ENCODE results near the gene RETREG3. TPM values are rescaled to one million over a fixed set of nuclear protein-coding genes. Genes with fewer than 3 reads are reported as not detected.
"Not testable (repeated sequence)": the region's sequence is repeated elsewhere in the genome, so short reads cannot be mapped to it uniquely, and the experiment has no call there.

Gene RETREG3
- total RNA-seq, 1 donor from 2014 or later = 47.5 TPM

DNA sequence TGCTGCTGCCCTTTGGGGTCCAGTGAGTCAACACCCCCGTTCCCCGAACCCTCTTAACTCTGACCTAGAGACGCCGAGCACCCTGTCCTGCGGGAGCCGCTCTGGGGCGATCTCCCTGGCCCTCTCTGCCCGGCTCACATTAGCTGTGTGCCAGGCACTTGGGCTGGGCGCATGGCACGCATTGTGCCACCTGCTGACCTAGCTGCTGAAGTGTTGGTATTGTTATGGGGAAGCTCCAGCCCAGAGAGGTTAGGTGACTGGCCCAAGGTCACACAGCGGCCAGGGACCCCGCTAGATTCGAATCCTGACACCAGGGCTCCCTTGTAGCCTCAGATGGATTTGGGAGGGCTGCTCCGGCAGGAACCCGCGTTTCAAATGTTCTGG lies 55.3 kb downstream of the RETREG3 start:
- Histone ChIP-seq H3K9ac (ENCODE audit: low read depth in 1 of 3, low read length in 3 of 3) (peak overlapping the region; percentile 95 to 96 (median 95)), H3K36me3 (ENCODE audit: control insufficient read depth in 3 of 3, insufficient read depth in 3 of 3, low read length in 3 of 3) (no peaks in the 10 kb centered on the region), H3K4me1 (ENCODE audit: control insufficient read depth in 3 of 3, insufficient read depth in 3 of 3, low read length in 3 of 3) (peaks cover 15 to 21% (median 17%) of the 10 kb centered on the region in 3 donors), H3K27ac (ENCODE audit: low read depth, low read length) (peak overlapping the region; percentile 85), H3K9me3 (ENCODE audit: control insufficient read depth in 3 of 3, low read length in 3 of 3) (no peaks in the 10 kb centered on the region), H3K4me3 (ENCODE audit: low read length in 3 of 3) (peak overlapping the region; percentile 84 to 97 (median 96)), H3K27me3 (ENCODE audit: control insufficient read depth in 3 of 3, insufficient read depth in 3 of 3, low read length in 3 of 3) (no peaks in the 10 kb centered on the region)

GRCh38 chr17:42553161-42553818 lies 55.9 kb downstream of the RETREG3 start:
- H3K27me3 ChIP-seq (ENCODE audit: control insufficient read depth in 3 of 3, insufficient read depth in 3 of 3, low read length in 3 of 3) = no peaks in the 10 kb centered on the region
- peaks cover 15 to 21% (median 17%) of the 10 kb centered on the region in 3 donors for H3K4me1 ChIP-seq (ENCODE audit: control insufficient read depth in 3 of 3, insufficient read depth in 3 of 3, low read length in 3 of 3)
- no peaks in the 10 kb centered on the region for H3K9me3 ChIP-seq (ENCODE audit: control insufficient read depth in 3 of 3, low read length in 3 of 3)
- no peaks in the 10 kb centered on the region for H3K36me3 ChIP-seq (ENCODE audit: control insufficient read depth in 3 of 3, insufficient read depth in 3 of 3, low read length in 3 of 3)
- peak overlapping the region; percentile 14 to 96 (median 95) for H3K9ac ChIP-seq (ENCODE audit: low read depth in 1 of 3, low read length in 3 of 3)
- H3K27ac ChIP-seq (ENCODE audit: low read depth, low read length) = no peak overlapping the region
- H3K4me3 ChIP-seq (ENCODE audit: low read length in 3 of 3) = peak overlapping the region in 1 of 3 donors; percentile 97

DNA sequence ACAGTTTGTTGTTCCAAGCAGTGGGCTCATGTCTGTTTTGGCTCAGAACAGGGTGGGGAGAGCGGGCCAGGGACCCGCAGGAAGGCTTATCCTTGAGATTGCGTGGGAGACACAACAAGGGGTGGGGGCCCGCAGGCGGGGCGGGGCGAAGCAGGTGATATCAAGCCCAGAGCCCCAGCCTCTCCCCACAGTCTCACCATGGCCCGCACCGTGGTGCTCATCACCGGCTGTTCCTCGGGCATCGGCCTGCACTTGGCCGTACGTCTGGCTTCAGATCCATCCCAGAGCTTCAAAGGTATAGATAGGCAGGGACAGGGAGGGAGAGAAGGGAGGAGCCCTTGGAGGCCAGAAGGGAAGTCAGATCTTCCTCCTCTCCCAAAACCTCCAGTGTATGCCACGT lies 56.4 kb downstream of the RETREG3 start, which contains the start of gene HSD17B1:
HSD17B1 (plus strand) TSS at position 188 of the 400 bp plus-strand sequence; CDS start at position 199, 11 bp downstream.
- Histone ChIP-seq H3K4me1 (ENCODE audit: control insufficient read depth in 3 of 3, insufficient read depth in 3 of 3, low read length in 3 of 3) (peaks cover 17 to 21% (median 18%) of the 10 kb centered on the region in 3 donors), H3K9ac (ENCODE audit: low read depth in 1 of 3, low read length in 3 of 3) (peak within 1 kb of the TSS; percentile 14 to 96 (median 95)), H3K4me3 (ENCODE audit: low read length in 3 of 3) (peak within 1 kb of the TSS in 2 of 3 donors; percentile 96 to 97)
- not testable (repeated sequence) for H3K27ac ChIP-seq (ENCODE audit: low read depth, low read length); H3K36me3 ChIP-seq (ENCODE audit: control insufficient read depth in 3 of 3, insufficient read depth in 3 of 3, low read length in 3 of 3); H3K9me3 ChIP-seq (ENCODE audit: control insufficient read depth in 3 of 3, low read length in 3 of 3); H3K27me3 ChIP-seq (ENCODE audit: control insufficient read depth in 3 of 3, insufficient read depth in 3 of 3, low read length in 3 of 3)

GRCh38 chr17:42548993-42549755 lies 60.0 kb downstream of the RETREG3 start:
- Histone ChIP-seq H3K4me3 (ENCODE audit: low read length in 3 of 3) (no peak overlapping the region), H3K9ac (ENCODE audit: low read depth in 1 of 3, low read length in 3 of 3) (no peak overlapping the region), H3K27ac (ENCODE audit: low read depth, low read length) (no peak overlapping the region), H3K9me3 (ENCODE audit: control insufficient read depth in 3 of 3, low read length in 3 of 3) (no peaks in the 10 kb centered on the region), H3K36me3 (ENCODE audit: control insufficient read depth in 3 of 3, insufficient read depth in 3 of 3, low read length in 3 of 3) (no peaks in the 10 kb centered on the region), H3K4me1 (ENCODE audit: control insufficient read depth in 3 of 3, insufficient read depth in 3 of 3, low read length in 3 of 3) (peaks cover 10 to 16% (median 16%) of the 10 kb centered on the region in 3 donors), H3K27me3 (ENCODE audit: control insufficient read depth in 3 of 3, insufficient read depth in 3 of 3, low read length in 3 of 3) (no peaks in the 10 kb centered on the region)

DNA sequence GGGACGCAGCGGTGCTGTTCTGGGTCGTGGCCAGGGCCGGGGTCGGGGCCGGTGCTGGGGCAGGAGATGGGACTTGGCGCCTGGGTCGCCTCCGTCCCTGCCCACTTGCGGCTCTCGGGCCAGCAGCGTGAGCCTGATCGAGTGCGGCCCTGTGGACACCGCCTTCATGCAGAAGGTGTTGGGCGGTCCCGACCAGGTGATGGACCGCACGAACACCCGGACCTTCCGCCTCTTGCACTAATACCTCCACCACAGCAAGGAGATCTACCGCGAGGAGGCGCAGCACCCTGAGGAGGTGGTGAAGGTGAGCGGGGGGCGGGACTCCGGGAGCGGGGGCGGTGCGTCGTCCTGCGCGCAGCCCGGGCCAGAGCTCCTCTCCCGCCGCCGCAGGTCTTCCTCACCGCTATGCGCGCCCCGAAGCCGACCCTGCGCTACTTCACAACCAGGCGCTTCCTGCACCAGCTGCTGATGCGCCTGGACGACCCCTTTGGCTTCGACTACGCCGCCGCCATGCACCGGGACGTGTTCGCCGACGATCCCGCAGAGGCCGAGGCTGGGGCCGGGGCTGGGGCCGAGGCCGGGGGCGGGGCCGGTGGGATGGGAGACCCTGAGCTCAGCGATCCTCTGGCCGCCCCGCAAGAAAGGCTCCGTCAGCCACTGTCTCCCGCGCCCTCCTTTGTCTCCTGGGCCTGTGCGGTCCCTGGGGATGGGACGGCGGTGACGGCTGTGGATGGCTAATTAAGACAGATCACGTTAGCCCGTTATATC lies 60.9 kb downstream of the RETREG3 start:
- Histone ChIP-seq H3K36me3 (ENCODE audit: control insufficient read depth in 3 of 3, insufficient read depth in 3 of 3, low read length in 3 of 3) (no peaks in the 10 kb centered on the region), H3K27me3 (ENCODE audit: control insufficient read depth in 3 of 3, insufficient read depth in 3 of 3, low read length in 3 of 3) (no peaks in the 10 kb centered on the region), H3K9ac (ENCODE audit: low read depth in 1 of 3, low read length in 3 of 3) (no peak overlapping the region), H3K4me1 (ENCODE audit: control insufficient read depth in 3 of 3, insufficient read depth in 3 of 3, low read length in 3 of 3) (peaks cover 11 to 17% (median 16%) of the 10 kb centered on the region in 3 donors), H3K4me3 (ENCODE audit: low read length in 3 of 3) (no peak overlapping the region), H3K27ac (ENCODE audit: low read depth, low read length) (no peak overlapping the region), H3K9me3 (ENCODE audit: control insufficient read depth in 3 of 3, low read length in 3 of 3) (no peaks in the 10 kb centered on the region)

DNA sequence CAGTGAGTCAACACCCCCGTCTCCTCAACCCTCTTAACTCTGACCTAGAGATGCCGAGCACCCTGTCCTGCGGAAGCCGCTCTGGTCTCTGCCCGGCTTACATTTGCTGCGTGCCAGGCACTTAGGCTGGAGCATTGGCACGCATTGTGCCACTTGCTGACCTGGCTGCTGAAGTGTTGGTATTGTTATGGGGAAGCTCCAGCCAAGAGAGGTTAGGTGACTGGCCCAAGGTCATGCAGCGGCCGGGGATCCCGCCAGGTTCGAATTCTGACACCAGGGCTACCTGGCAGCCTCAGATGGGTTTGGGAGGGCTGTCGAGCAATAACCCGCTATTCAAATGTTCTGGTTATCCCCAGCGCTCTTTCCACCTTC lies 61.5 kb downstream of the RETREG3 start:
- Histone ChIP-seq H3K9me3 (ENCODE audit: control insufficient read depth in 3 of 3, low read length in 3 of 3) (no peaks in the 10 kb centered on the region), H3K9ac (ENCODE audit: low read depth in 1 of 3, low read length in 3 of 3) (no peak overlapping the region), H3K27me3 (ENCODE audit: control insufficient read depth in 3 of 3, insufficient read depth in 3 of 3, low read length in 3 of 3) (no peaks in the 10 kb centered on the region), H3K4me3 (ENCODE audit: low read length in 3 of 3) (no peak overlapping the region), H3K4me1 (ENCODE audit: control insufficient read depth in 3 of 3, insufficient read depth in 3 of 3, low read length in 3 of 3) (peaks cover 15 to 21% (median 18%) of the 10 kb centered on the region in 3 donors), H3K27ac (ENCODE audit: low read depth, low read length) (no peak overlapping the region), H3K36me3 (ENCODE audit: control insufficient read depth in 3 of 3, insufficient read depth in 3 of 3, low read length in 3 of 3) (peaks cover 2 to 5% (median 3%) of the 10 kb centered on the region in 3 donors)

- Histone ChIP-seq H3K27me3 (ENCODE audit: control insufficient read depth in 3 of 3, insufficient read depth in 3 of 3, low read length in 3 of 3) (no peaks in the 10 kb centered on the region), H3K4me3 (ENCODE audit: low read length in 3 of 3) (no peak overlapping the region), H3K36me3 (ENCODE audit: control insufficient read depth in 3 of 3, insufficient read depth in 3 of 3, low read length in 3 of 3) (peaks cover 4 to 12% (median 8%) of the 10 kb centered on the region in 3 donors), H3K27ac (ENCODE audit: low read depth, low read length) (no peak overlapping the region), H3K4me1 (ENCODE audit: control insufficient read depth in 3 of 3, insufficient read depth in 3 of 3, low read length in 3 of 3) (peaks cover 15 to 21% (median 18%) of the 10 kb centered on the region in 3 donors), H3K9ac (ENCODE audit: low read depth in 1 of 3, low read length in 3 of 3) (no peak overlapping the region), H3K9me3 (ENCODE audit: control insufficient read depth in 3 of 3, low read length in 3 of 3) (no peaks in the 10 kb centered on the region)
Measured at GRCh38 chr17:42547001-42547461, 62.1 kb downstream of the RETREG3 start.

DNA sequence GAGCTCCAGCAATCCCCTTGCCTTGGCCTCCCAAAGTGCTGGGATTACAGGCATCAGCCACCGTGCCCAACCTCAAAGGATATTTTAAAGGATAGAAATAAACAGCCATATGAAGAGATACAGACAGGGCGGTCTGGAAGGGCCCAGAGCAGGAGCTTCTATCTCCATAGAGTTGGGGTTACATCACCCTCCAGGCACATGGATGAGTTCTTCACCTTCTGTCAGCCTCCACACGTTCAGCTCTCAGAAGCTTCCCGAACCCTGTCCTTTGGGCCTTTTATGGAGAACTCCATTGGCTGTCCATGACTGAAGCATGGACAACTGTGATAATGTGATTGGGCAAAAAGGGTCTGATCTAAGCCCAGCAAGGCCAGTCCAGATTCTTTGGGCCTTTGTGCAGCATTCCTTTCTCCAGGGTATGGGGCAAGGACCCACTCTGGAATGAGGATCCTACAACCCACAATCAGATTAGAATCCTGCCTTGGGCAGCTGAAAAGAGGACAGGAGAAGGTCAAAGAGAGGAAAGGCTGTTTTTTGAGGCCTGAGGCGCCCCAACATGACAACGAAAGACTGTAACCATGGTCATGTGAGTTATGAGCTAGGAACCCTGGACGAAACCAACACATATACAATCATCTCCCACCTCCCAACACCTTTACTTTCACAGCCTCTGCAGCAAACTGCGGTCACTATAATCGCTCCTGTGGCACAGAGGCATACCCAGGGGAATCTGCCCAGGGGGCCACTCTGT lies 63.2 kb downstream of the RETREG3 start:
- Histone ChIP-seq H3K36me3 (ENCODE audit: control insufficient read depth in 3 of 3, insufficient read depth in 3 of 3, low read length in 3 of 3) (peaks cover 11 to 20% (median 15%) of the 10 kb centered on the region in 3 donors), H3K4me1 (ENCODE audit: control insufficient read depth in 3 of 3, insufficient read depth in 3 of 3, low read length in 3 of 3) (peaks cover 15 to 21% (median 21%) of the 10 kb centered on the region in 3 donors)
- not testable (repeated sequence) for H3K4me3 ChIP-seq (ENCODE audit: low read length in 3 of 3); H3K9me3 ChIP-seq (ENCODE audit: control insufficient read depth in 3 of 3, low read length in 3 of 3); H3K27me3 ChIP-seq (ENCODE audit: control insufficient read depth in 3 of 3, insufficient read depth in 3 of 3, low read length in 3 of 3); H3K27ac ChIP-seq (ENCODE audit: low read depth, low read length); H3K9ac ChIP-seq (ENCODE audit: low read depth in 1 of 3, low read length in 3 of 3)

DNA sequence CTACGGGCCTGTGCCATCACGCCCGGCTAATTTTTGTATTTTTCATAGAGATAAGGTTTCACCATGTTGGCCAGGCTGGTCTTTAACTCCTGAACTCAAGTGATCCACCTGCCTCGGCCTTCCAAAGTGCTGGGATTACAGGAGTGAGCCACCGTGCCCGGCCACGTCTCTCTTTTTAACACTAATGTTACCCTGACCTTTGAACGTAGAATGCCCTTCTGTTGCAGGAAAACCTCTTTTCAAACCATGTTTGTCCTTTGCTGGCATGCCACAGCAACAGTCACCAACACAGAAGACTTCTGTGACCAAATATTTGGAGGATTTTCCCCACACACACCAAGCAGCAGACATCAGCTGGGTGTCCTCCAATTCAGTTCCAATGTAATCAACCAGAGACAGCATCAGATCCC lies 64.3 kb downstream of the RETREG3 start:
- H3K9ac ChIP-seq (ENCODE audit: low read depth in 1 of 3, low read length in 3 of 3) = no peak overlapping the region
- H3K36me3 ChIP-seq (ENCODE audit: control insufficient read depth in 3 of 3, insufficient read depth in 3 of 3, low read length in 3 of 3) = peaks cover 15 to 24% (median 19%) of the 10 kb centered on the region in 3 donors
- no peaks in the 10 kb centered on the region for H3K27me3 ChIP-seq (ENCODE audit: control insufficient read depth in 3 of 3, insufficient read depth in 3 of 3, low read length in 3 of 3)
- H3K4me1 ChIP-seq (ENCODE audit: control insufficient read depth in 3 of 3, insufficient read depth in 3 of 3, low read length in 3 of 3) = peaks cover 15 to 21% (median 21%) of the 10 kb centered on the region in 3 donors
- no peak overlapping the region for H3K4me3 ChIP-seq (ENCODE audit: low read length in 3 of 3)
- no peak overlapping the region for H3K27ac ChIP-seq (ENCODE audit: low read depth, low read length)
- H3K9me3 ChIP-seq (ENCODE audit: control insufficient read depth in 3 of 3, low read length in 3 of 3) = no peaks in the 10 kb centered on the region

All from skeletal muscle tissue (tissue), 4 donors.